ENCODE measurements around the gene DIPK1B.

DNA sequence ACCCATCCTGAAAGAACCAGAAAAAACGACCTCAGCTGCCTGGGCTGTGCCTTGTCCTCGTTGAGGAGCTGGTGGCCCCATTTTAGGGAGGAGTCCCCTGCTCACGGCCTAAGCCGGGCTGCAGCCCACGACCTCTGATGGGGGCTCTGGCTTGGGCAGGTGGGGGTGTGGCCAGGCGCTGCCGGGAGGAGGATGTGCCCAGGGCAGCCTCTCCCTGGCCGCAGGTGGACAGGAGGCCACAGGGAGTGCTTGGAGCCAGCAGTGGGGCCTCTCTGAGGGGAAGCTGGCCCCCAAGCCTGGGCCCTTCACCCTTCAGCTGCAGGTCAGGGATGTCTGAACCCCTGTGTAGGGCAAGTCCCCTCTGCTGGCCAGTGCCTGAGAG lies 2.5 kb downstream of the DIPK1B start:
- TF ChIP-seq, protein P1, sequence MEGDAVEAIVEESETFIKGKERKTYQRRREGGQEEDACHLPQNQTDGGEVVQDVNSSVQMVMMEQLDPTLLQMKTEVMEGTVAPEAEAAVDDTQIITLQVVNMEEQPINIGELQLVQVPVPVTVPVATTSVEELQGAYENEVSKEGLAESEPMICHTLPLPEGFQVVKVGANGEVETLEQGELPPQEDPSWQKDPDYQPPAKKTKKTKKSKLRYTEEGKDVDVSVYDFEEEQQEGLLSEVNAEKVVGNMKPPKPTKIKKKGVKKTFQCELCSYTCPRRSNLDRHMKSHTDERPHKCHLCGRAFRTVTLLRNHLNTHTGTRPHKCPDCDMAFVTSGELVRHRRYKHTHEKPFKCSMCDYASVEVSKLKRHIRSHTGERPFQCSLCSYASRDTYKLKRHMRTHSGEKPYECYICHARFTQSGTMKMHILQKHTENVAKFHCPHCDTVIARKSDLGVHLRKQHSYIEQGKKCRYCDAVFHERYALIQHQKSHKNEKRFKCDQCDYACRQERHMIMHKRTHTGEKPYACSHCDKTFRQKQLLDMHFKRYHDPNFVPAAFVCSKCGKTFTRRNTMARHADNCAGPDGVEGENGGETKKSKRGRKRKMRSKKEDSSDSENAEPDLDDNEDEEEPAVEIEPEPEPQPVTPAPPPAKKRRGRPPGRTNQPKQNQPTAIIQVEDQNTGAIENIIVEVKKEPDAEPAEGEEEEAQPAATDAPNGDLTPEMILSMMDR (IDR thresholded peaks at IDR 0.05; ENCODE audit: extremely low read depth in 1 of 2, insufficient read depth in 1 of 2, low read depth in 1 of 2, low read length in 2 of 2) = no peak
- TF ChIP-seq POLR2A (IDR thresholded peaks at IDR 0.05; ENCODE audit: low read depth, low read length) = no peak
- TF ChIP-seq POLR2AphosphoS5 (IDR thresholded peaks at IDR 0.05; ENCODE audit: insufficient read depth, low read depth, low read length) = no peak
- no peak for TF ChIP-seq MYC (IDR thresholded peaks at IDR 0.05; ENCODE audit: low read depth, low read length)
- TF ChIP-seq FOS (IDR thresholded peaks at IDR 0.05; ENCODE audit: borderline replicate concordance, insufficient read depth, low read length) = no peak
